GM23338 (cell line): ENCODE measurements around the gene MRNIP. TPM values are rescaled to one million over a fixed set of nuclear protein-coding genes. Genes with fewer than 3 reads are reported as not detected.

Experiments
- ATAC-seq: fragments of 200-7000 bp; cut with Tn5 transposase; 3 replicates; pipeline ENCODE4 v1.9.1; 2020
- DNase-seq: peaks from one replicate; pipeline ENCODE4 v3.0.0-alpha.2; 2015; ENCODE audit warnings: low spot score
- H2AFZ ChIP-seq: fragments of 200-600 bp; sonication (generic); 2 replicates; pipeline ENCODE4 v1.8.0; 2016; ENCODE audit warnings: antibody characterized with exemption, mild to moderate bottlenecking, moderate library complexity
- H3F3A ChIP-seq: fragments of 200-600 bp; sonication (generic); replicated peaks from 2 replicates; pipeline ENCODE4 v1.8.0; 2017; ENCODE audit warnings: antibody characterized with exemption, mixed run types, low read depth
- H3K27ac ChIP-seq: fragments of 200-600 bp; sonication (generic); 2 replicates; pipeline ENCODE4 v1.6.1; 2016; ENCODE audit warnings: low read depth
- H3K27me3 ChIP-seq: fragments of 200-600 bp; sonication (generic); 2 replicates; pipeline ENCODE4 v1.8.0; 2016; ENCODE audit warnings: mild to moderate bottlenecking, mixed run types, moderate library complexity; ENCODE audit not compliant: insufficient read depth
- H3K36me3 ChIP-seq: fragments of 200-600 bp; sonication (generic); 2 replicates; pipeline ENCODE4 v1.8.0; 2016; ENCODE audit warnings: mild to moderate bottlenecking; ENCODE audit not compliant: insufficient read depth
- H3K4me1 ChIP-seq: fragments of 200-600 bp; sonication (generic); 2 replicates; pipeline ENCODE4 v1.8.0; 2016; ENCODE audit warnings: mild to moderate bottlenecking, moderate library complexity; ENCODE audit not compliant: insufficient read depth
- H3K4me2 ChIP-seq: fragments of 200-600 bp; sonication (generic); 2 replicates; pipeline ENCODE4 v1.7.1; 2017; ENCODE audit warnings: mixed run types
- H3K4me3 ChIP-seq: fragments of 200-600 bp; sonication (generic); 2 replicates; pipeline ENCODE4 v1.6.1; 2016; ENCODE audit warnings: mixed run types
- H3K79me2 ChIP-seq: fragments of 200-600 bp; sonication (generic); replicated peaks from 2 replicates; pipeline ENCODE4 v1.8.0; 2017; ENCODE audit warnings: mild to moderate bottlenecking; ENCODE audit not compliant: insufficient read depth
- H3K9me2 ChIP-seq: fragments of 200-600 bp; sonication (generic); 2 replicates; pipeline ENCODE4 v1.8.0; 2017; ENCODE audit not compliant: insufficient read depth
- H4K20me1 ChIP-seq: fragments of 200-600 bp; sonication (generic); replicated peaks from 2 replicates; pipeline ENCODE4 v1.8.0; 2017; ENCODE audit warnings: mild to moderate bottlenecking; ENCODE audit not compliant: insufficient read depth
- H3K27ac Mint-ChIP-seq: 2 replicates; pipeline ENCODE4 v1.8.0; 2020; ENCODE audit warnings: inconsistent platforms, mild to moderate bottlenecking, moderate library complexity, mixed read lengths
- H3K27me3 Mint-ChIP-seq: 3 replicates; pipeline ENCODE4 v1.8.0; 2022; ENCODE audit warnings: low read depth, mild to moderate bottlenecking, moderate library complexity, mixed read lengths, inconsistent platforms; ENCODE audit not compliant: insufficient read depth, poor library complexity
- H3K36me3 Mint-ChIP-seq: 3 replicates; pipeline ENCODE4 v1.8.0; 2021; ENCODE audit warnings: low read depth, mild to moderate bottlenecking, inconsistent platforms, moderate library complexity, mixed read lengths
- H3K4me1 Mint-ChIP-seq: 3 replicates; pipeline ENCODE4 v1.8.0; 2020; ENCODE audit warnings: mild to moderate bottlenecking, inconsistent platforms, mixed read lengths
- H3K4me3 Mint-ChIP-seq: 3 replicates; pipeline ENCODE4 v1.8.0; 2021; ENCODE audit warnings: moderate library complexity, mild to moderate bottlenecking, inconsistent platforms, mixed read lengths
- H3K9me3 Mint-ChIP-seq: 3 replicates; pipeline ENCODE4 v1.8.0; 2020; ENCODE audit warnings: moderate library complexity, mild to moderate bottlenecking, inconsistent platforms, mixed read lengths
- EZH2 ChIP-seq: fragments of 200-600 bp; sonication (generic); IDR thresholded peaks from one replicate; pipeline ENCODE4 v1.8.0; 2017; ENCODE audit warnings: antibody characterized with exemption, mild to moderate bottlenecking, low read depth; ENCODE audit not compliant: unreplicated experiment
- JUNB ChIP-seq: IDR thresholded peaks from one replicate; pipeline ENCODE4 v1.6.1; 2016; ENCODE audit warnings: antibody characterized with exemption; ENCODE audit not compliant: unreplicated experiment
- NANOG ChIP-seq: IDR thresholded peaks from 2 replicates; pipeline ENCODE4 v1.6.1; 2016; ENCODE audit warnings: antibody characterized with exemption, borderline replicate concordance
- POLR2AphosphoS5 ChIP-seq: IDR thresholded peaks from 2 replicates; pipeline ENCODE4 v1.6.1; 2016; ENCODE audit warnings: antibody characterized with exemption, low read depth
- REST ChIP-seq: IDR thresholded peaks from one replicate; pipeline ENCODE4 v1.6.1; 2018; ENCODE audit warnings: antibody characterized with exemption; ENCODE audit not compliant: unreplicated experiment
- ZNF331 ChIP-seq: fragments of 250-450 bp; sonication (Bioruptor Pico); IDR thresholded peaks from 2 replicates; pipeline ENCODE4 v1.5.0; 2020; ENCODE audit warnings: low read depth, mild to moderate bottlenecking, moderate library complexity
- polyA plus RNA-seq: library from polyadenylated mRNA; unstranded; fragments of >200 nt; fragmentation: Nextera tagmentation; extraction: Ambion mirVana; gene quantifications from 2 replicates; pipeline ENCODE4 v1.2.1, GENCODE V29; 2016
- total RNA-seq: library from RNA; depleted of rRNA; stranded (reverse); fragments of >200 nt; shearing (Covaris generic); gene quantifications from 2 replicates; pipeline ENCODE4 v1.2.3, GENCODE V29; 2014
- TF ChIP-seq, protein P1 (sequence below): IDR thresholded peaks from 2 replicates; pipeline ENCODE4 v1.6.1; 2016; ENCODE audit warnings: antibody characterized with exemption
- TF ChIP-seq, protein P2 (sequence below): fragments of 250-450 bp; sonication (Bioruptor Pico); IDR thresholded peaks from 2 replicates; pipeline ENCODE4 v1.5.0; 2020; ENCODE audit warnings: mild to moderate bottlenecking, moderate library complexity

MRNIP gene
- total and polyA plus RNA-seq, 2 experiments from 2014 or later: 18.2 to 34.4 TPM

- ATAC-seq (no peak), DNase-seq (no peak)
- peaks cover 13% of the 10 kb centered on the region for H3K4me1 ChIP-seq
- H3F3A ChIP-seq: peaks cover 10% of the 10 kb centered on the region
- Mint-ChIP-seq H3K4me3 (peak overlapping the region; percentile 33; the same call in 1 of the 3 replicates), H3K9me3 (no peaks in the 10 kb centered on the region), H3K27ac (no peak overlapping the region), H3K4me1 (peaks cover 22% of the 10 kb centered on the region), H3K27me3 (peaks cover 22% of the 10 kb centered on the region), H3K36me3 (peaks cover 34% of the 10 kb centered on the region)
- no peak overlapping the region for H2AFZ ChIP-seq
- no peak overlapping the region for H3K4me2 ChIP-seq
- peaks cover 6% of the 10 kb centered on the region; the same call in 1 of the 2 replicates for H4K20me1 ChIP-seq
- H3K36me3 ChIP-seq: no peaks in the 10 kb centered on the region; the same call in 1 of the 2 replicates
- no peaks in the 10 kb centered on the region for H3K27me3 ChIP-seq
- H3K79me2 ChIP-seq: no peaks in the 10 kb centered on the region
- no peak overlapping the region for H3K4me3 ChIP-seq
- TF ChIP-seq NANOG: no peak
- H3K27ac ChIP-seq: no peak overlapping the region
- H3K9me2 ChIP-seq: no peaks in the 10 kb centered on the region
Measured at GRCh38 chr5:179797741-179798140, 60.9 kb downstream of the MRNIP start.

GRCh38 chr5:179796877-179797608 is 61.6 kb downstream of the MRNIP start:
- Mint-ChIP-seq H3K27me3 (peaks cover 19% of the 10 kb centered on the region), H3K27ac (no peak overlapping the region), H3K4me3 (peak overlapping the region; percentile 68), H3K36me3 (peaks cover 34% of the 10 kb centered on the region), H3K9me3 (no peaks in the 10 kb centered on the region), H3K4me1 (peaks cover 18% of the 10 kb centered on the region)
- Histone ChIP-seq H3K27ac (no peak overlapping the region), H3K4me2 (peak overlapping the region; percentile 89), H2AFZ (no peak overlapping the region), H3F3A (peaks cover 10% of the 10 kb centered on the region), H3K36me3 (no peaks in the 10 kb centered on the region; the same call in 1 of the 2 replicates), H3K27me3 (no peaks in the 10 kb centered on the region), H3K79me2 (no peaks in the 10 kb centered on the region), H3K4me3 (peak overlapping the region; percentile 84), H4K20me1 (no peaks in the 10 kb centered on the region; the same call in 1 of the 2 replicates), H3K4me1 (peaks cover 11% of the 10 kb centered on the region; the same call in 1 of the 2 replicates), H3K9me2 (no peaks in the 10 kb centered on the region)
- no peak for TF ChIP-seq EZH2
- TF ChIP-seq JUNB: no peak
- TF ChIP-seq, protein P1, sequence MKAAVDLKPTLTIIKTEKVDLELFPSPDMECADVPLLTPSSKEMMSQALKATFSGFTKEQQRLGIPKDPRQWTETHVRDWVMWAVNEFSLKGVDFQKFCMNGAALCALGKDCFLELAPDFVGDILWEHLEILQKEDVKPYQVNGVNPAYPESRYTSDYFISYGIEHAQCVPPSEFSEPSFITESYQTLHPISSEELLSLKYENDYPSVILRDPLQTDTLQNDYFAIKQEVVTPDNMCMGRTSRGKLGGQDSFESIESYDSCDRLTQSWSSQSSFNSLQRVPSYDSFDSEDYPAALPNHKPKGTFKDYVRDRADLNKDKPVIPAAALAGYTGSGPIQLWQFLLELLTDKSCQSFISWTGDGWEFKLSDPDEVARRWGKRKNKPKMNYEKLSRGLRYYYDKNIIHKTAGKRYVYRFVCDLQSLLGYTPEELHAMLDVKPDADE: no peak
- TF ChIP-seq POLR2AphosphoS5: no peak
- TF ChIP-seq, protein P2, sequence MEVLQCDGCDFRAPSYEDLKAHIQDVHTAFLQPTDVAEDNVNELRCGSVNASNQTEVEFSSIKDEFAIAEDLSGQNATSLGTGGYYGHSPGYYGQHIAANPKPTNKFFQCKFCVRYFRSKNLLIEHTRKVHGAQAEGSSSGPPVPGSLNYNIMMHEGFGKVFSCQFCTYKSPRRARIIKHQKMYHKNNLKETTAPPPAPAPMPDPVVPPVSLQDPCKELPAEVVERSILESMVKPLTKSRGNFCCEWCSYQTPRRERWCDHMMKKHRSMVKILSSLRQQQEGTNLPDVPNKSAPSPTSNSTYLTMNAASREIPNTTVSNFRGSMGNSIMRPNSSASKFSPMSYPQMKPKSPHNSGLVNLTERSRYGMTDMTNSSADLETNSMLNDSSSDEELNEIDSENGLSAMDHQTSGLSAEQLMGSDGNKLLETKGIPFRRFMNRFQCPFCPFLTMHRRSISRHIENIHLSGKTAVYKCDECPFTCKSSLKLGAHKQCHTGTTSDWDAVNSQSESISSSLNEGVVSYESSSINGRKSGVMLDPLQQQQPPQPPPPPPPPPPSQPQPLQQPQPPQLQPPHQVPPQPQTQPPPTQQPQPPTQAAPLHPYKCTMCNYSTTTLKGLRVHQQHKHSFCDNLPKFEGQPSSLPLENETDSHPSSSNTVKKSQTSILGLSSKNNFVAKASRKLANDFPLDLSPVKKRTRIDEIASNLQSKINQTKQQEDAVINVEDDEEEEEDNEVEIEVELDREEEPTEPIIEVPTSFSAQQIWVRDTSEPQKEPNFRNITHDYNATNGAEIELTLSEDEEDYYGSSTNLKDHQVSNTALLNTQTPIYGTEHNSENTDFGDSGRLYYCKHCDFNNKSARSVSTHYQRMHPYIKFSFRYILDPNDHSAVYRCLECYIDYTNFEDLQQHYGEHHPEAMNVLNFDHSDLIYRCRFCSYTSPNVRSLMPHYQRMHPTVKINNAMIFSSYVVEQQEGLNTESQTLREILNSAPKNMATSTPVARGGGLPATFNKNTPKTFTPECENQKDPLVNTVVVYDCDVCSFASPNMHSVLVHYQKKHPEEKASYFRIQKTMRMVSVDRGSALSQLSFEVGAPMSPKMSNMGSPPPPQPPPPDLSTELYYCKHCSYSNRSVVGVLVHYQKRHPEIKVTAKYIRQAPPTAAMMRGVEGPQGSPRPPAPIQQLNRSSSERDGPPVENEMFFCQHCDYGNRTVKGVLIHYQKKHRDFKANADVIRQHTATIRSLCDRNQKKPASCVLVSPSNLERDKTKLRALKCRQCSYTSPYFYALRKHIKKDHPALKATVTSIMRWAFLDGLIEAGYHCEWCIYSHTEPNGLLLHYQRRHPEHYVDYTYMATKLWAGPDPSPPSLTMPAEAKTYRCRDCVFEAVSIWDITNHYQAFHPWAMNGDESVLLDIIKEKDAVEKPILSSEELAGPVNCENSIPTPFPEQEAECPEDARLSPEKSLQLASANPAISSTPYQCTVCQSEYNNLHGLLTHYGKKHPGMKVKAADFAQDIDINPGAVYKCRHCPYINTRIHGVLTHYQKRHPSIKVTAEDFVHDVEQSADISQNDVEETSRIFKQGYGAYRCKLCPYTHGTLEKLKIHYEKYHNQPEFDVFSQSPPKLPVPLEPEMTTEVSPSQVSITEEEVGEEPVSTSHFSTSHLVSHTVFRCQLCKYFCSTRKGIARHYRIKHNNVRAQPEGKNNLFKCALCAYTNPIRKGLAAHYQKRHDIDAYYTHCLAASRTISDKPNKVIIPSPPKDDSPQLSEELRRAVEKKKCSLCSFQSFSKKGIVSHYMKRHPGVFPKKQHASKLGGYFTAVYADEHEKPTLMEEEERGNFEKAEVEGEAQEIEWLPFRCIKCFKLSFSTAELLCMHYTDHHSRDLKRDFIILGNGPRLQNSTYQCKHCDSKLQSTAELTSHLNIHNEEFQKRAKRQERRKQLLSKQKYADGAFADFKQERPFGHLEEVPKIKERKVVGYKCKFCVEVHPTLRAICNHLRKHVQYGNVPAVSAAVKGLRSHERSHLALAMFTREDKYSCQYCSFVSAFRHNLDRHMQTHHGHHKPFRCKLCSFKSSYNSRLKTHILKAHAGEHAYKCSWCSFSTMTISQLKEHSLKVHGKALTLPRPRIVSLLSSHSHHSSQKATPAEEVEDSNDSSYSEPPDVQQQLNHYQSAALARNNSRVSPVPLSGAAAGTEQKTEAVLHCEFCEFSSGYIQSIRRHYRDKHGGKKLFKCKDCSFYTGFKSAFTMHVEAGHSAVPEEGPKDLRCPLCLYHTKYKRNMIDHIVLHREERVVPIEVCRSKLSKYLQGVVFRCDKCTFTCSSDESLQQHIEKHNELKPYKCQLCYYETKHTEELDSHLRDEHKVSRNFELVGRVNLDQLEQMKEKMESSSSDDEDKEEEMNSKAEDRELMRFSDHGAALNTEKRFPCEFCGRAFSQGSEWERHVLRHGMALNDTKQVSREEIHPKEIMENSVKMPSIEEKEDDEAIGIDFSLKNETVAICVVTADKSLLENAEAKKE (CRISPR knock-in tag): no peak
- TF ChIP-seq REST: no peak
- no peak for TF ChIP-seq ZNF331 (CRISPR knock-in tag)
- ATAC-seq: no peak
- no peak for DNase-seq
